ENCODE results near the gene ATF4. TPM values are rescaled to one million over a fixed set of nuclear protein-coding genes. Genes with fewer than 3 reads are reported as not detected.

ATF4 gene
- total and polyA plus RNA-seq, 2 of the 13 experiments (the other 11 are each of a cell fraction or from before 2014, with no cell fraction given): 486 to 1,297 TPM

DNA sequence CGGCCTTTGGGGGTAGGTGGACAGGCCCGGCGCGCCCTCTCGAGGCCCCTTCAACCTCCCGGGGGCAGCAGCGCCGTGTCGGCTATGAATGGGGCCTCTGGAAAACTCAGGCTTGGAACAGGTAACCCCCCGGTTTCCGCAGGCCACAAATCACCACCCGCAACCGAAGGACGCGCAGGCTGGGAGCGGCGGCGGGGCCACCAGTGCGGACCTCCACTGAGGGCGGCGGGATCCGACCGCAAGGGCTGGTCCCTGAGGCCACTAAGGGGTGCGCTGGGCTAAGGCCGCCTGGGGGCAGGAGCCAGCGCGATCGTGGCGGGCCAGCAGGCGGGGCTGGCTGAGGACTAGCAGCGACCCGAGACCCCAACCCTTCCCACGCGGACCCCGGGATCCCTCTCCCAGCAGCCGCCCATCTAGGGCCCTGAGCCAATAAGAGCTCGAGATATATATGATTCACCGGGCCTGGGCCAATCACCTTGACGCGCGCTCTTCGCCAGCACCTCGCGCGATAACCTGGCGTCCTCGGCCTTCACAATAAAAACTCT, 609 bp upstream of the ATF4 start (continued):
- TF ChIP-seq IRF9 (CRISPR knock-in tag; IDR thresholded peaks at IDR 0.05; ENCODE audit: borderline replicate concordance) (no peak; the same call in 1 of the 2 replicates), ZNF784 (CRISPR knock-in tag; IDR thresholded peaks at IDR 0.05; ENCODE audit: borderline replicate concordance) (no peak; the same call in 1 of the 2 replicates), E2F2 (CRISPR knock-in tag; IDR thresholded peaks at IDR 0.05; ENCODE audit: borderline replicate concordance) (peak; percentile 53; the same call in 1 of the 2 replicates), ZNF709 (CRISPR knock-in tag; IDR thresholded peaks at IDR 0.05) (peak; percentile 67; the same call in 1 of the 2 replicates), PRPF4 (IDR thresholded peaks at IDR 0.05; ENCODE audit: low read depth, low read length, poor library complexity, severe bottlenecking) (no peak), ZBTB10 (CRISPR knock-in tag; IDR thresholded peaks at IDR 0.05; ENCODE audit: borderline replicate concordance) (no peak), MZF1 (CRISPR knock-in tag; IDR thresholded peaks at IDR 0.05; ENCODE audit: borderline replicate concordance) (no peak), PHB2 (IDR thresholded peaks at IDR 0.05; ENCODE audit: partially characterized antibody) (no peak), AKNA (CRISPR knock-in tag; IDR thresholded peaks at IDR 0.05; ENCODE audit: borderline replicate concordance) (no peak), ZFP36 (IDR thresholded peaks at IDR 0.05; ENCODE audit: borderline replicate concordance, low read depth, low read length, partially characterized antibody) (no peak), EED (CRISPR knock-in tag; IDR thresholded peaks at IDR 0.05) (no peak), ZNF879 (CRISPR knock-in tag; IDR thresholded peaks at IDR 0.05) (no peak), NCOA2 (CRISPR knock-in tag; IDR thresholded peaks at IDR 0.05) (no peak), CHCHD3 (CRISPR knock-in tag; IDR thresholded peaks at IDR 0.05) (0 out of 2 replicates have a peak, but pooled peaks have one; percentile 58)
- TF ChIP-seq, protein P1, sequence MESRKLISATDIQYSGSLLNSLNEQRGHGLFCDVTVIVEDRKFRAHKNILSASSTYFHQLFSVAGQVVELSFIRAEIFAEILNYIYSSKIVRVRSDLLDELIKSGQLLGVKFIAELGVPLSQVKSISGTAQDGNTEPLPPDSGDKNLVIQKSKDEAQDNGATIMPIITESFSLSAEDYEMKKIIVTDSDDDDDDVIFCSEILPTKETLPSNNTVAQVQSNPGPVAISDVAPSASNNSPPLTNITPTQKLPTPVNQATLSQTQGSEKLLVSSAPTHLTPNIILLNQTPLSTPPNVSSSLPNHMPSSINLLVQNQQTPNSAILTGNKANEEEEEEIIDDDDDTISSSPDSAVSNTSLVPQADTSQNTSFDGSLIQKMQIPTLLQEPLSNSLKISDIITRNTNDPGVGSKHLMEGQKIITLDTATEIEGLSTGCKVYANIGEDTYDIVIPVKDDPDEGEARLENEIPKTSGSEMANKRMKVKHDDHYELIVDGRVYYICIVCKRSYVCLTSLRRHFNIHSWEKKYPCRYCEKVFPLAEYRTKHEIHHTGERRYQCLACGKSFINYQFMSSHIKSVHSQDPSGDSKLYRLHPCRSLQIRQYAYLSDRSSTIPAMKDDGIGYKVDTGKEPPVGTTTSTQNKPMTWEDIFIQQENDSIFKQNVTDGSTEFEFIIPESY (CRISPR knock-in tag; IDR thresholded peaks at IDR 0.05): no peak

Data from HepG2 (cell line).